ENCODE data around the gene AKAP1. TPM values are rescaled to one million over a fixed set of nuclear protein-coding genes. Genes with fewer than 3 reads are reported as not detected.

The AKAP1 gene
- total RNA-seq, 1 experiment from 2014 or later: 73.1 TPM

DNA sequence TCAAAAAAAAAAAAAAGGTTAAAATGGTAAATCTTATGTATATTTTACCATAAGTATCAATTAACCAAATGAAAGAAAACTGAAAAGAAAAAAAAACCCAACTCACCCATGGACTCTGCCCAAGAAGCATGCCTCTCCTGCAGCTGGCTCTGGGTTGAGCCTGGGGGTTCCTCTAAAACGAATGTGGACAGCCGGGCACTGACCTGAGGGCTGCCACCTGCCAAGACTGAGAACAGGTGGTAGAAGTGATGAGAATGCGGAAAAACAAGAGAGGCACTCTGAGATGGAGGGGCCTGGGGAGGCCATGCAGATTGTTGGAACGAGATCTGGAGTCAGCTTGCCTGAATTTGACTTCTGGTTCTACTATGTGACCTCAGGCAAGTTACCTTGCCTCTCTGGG, 85.8 kb downstream of the AKAP1 start:
- H2AFZ ChIP-seq (ENCODE audit: low read length): no peak overlapping the region
- no peak for TF ChIP-seq EZH2 (IDR thresholded peaks at IDR 0.05; ENCODE audit: low read length, unreplicated experiment)
- TF ChIP-seq, protein P1, sequence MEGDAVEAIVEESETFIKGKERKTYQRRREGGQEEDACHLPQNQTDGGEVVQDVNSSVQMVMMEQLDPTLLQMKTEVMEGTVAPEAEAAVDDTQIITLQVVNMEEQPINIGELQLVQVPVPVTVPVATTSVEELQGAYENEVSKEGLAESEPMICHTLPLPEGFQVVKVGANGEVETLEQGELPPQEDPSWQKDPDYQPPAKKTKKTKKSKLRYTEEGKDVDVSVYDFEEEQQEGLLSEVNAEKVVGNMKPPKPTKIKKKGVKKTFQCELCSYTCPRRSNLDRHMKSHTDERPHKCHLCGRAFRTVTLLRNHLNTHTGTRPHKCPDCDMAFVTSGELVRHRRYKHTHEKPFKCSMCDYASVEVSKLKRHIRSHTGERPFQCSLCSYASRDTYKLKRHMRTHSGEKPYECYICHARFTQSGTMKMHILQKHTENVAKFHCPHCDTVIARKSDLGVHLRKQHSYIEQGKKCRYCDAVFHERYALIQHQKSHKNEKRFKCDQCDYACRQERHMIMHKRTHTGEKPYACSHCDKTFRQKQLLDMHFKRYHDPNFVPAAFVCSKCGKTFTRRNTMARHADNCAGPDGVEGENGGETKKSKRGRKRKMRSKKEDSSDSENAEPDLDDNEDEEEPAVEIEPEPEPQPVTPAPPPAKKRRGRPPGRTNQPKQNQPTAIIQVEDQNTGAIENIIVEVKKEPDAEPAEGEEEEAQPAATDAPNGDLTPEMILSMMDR (conservative IDR thresholded peaks at IDR 0.05; ENCODE audit: low read depth, low read length): no peak
- TF ChIP-seq EZH2phosphoT487 (IDR thresholded peaks at IDR 0.05; ENCODE audit: borderline replicate concordance, low read length): no peak
- no peaks in the 10 kb centered on the region for H3K79me2 ChIP-seq (ENCODE audit: low read length)
- ATAC-seq (no peak), DNase-seq (no peak)
- no peaks in the 10 kb centered on the region for H3K36me3 ChIP-seq (ENCODE audit: low read depth, low read length)
- no peaks in the 10 kb centered on the region for H3F3A ChIP-seq (ENCODE audit: low read length, unreplicated experiment)
- BruUV-seq (replicated peaks): no TSS peak
- no peak overlapping the region for H3K9ac ChIP-seq (ENCODE audit: low read length)
- no peaks in the 10 kb centered on the region for H4K20me1 ChIP-seq (ENCODE audit: low read length)
- no peak overlapping the region for H3K27ac ChIP-seq (ENCODE audit: low read length)
- no peaks in the 10 kb centered on the region for H3K9me3 ChIP-seq (ENCODE audit: low read length)
- H3K4me3 ChIP-seq (ENCODE audit: low read length): no peak overlapping the region
- ChIA-PET CTCF (no interaction called here), POLR2A (ENCODE audit: unreplicated experiment) (no interaction called here)
- H3K27me3 ChIP-seq (ENCODE audit: low read length): no peaks in the 10 kb centered on the region
- no peaks in the 10 kb centered on the region for H3K9me2 ChIP-seq (replicated peaks; ENCODE audit: low read length)
- H3K4me2 ChIP-seq (ENCODE audit: low read length): no peak overlapping the region
- intact Hi-C loops (cut with micrococcal nuclease): no loop called here
- H3K4me1 ChIP-seq (ENCODE audit: insufficient read depth, low read length): peaks cover 14% of the 10 kb centered on the region

Other genes starting within 250 kb of the AKAP1 start
- 44.0 and 60.2 TPM in 2 replicates for gene TRIM25, start 171.2 kb upstream of the AKAP1 start, total RNA-seq (2014; rRNA removed)
- gene COIL, start 124.2 kb upstream of the AKAP1 start, total RNA-seq (2014; rRNA removed): 22.3 and 22.9 TPM in 2 replicates
- 56.0 and 73.3 TPM in 2 replicates for gene SCPEP1, start 107.1 kb upstream of the AKAP1 start, total RNA-seq (2014; rRNA removed)
- gene MSI2, start 171.3 kb downstream of the AKAP1 start, total RNA-seq (2014; rRNA removed): 54.7 and 60.4 TPM in 2 replicates